HEK293 (cell line): ENCODE results near the gene MAP3K15.

Experiments used
- CTCF ChIA-PET: fragments of 350-600 bp; formaldehyde crosslinking; extraction: SDS; loops from one replicate; lab custom pipeline; 2021; ENCODE audit warnings: antibody characterized with exemption; lab: Yijun Ruan, JAX
- POLR2A ChIA-PET: fragments of 300-600 bp; formaldehyde crosslinking; extraction: SDS; loops from one replicate; lab custom pipeline; 2020; ENCODE audit warnings: antibody characterized with exemption, inconsistent platforms; lab: Yijun Ruan, JAX
- H3K27ac ChIP-seq: fragments of 200-500 bp; sonication (Bioruptor generic); 2 replicates; pipeline ENCODE4 v1.5.1; 2014; ENCODE audit warnings: low read depth, low read length, control low read depth, inconsistent platforms; ENCODE audit errors: extremely low read depth
- H3K36me3 ChIP-seq, 2 experiments: fragments of 200-500 bp in 1 of 2; sonication (Bioruptor generic) in 1 of 2; 1 replicate in 1 of 2; 2 replicates in 1 of 2; pipeline ENCODE4 v1.5.1; 2014 to 2017; ENCODE audit warnings: inconsistent platforms in 2 of 2, low read length in 2 of 2; ENCODE audit not compliant: control insufficient read depth in 2 of 2, insufficient read depth in 1 of 2
- H3K4me1 ChIP-seq: fragments of 200-500 bp; sonication (Bioruptor generic); 2 replicates; pipeline ENCODE4 v1.5.1; 2014; ENCODE audit warnings: mild to moderate bottlenecking, low read length, inconsistent platforms; ENCODE audit not compliant: control insufficient read depth, insufficient read depth
- H3K4me3 ChIP-seq: 2 replicates; pipeline ENCODE4 v1.5.1; 2011; ENCODE audit warnings: low read depth, mild to moderate bottlenecking, control low read depth, low read length, moderate library complexity
- H3K9me3 ChIP-seq: fragments of 200-500 bp; sonication (Bioruptor generic); 2 replicates; pipeline ENCODE4 v1.5.1; 2014; ENCODE audit warnings: low read depth, low read length, inconsistent platforms; ENCODE audit not compliant: control insufficient read depth, insufficient read depth
- EGR2 ChIP-seq: fragments of 450-650 bp; formaldehyde crosslinking; IDR thresholded peaks from 2 replicates; pipeline ENCODE4 v1.5.1; 2016; ENCODE audit warnings: low read depth, missing biosample characterization, missing genetic modification characterization
- GLI4 ChIP-seq: fragments of 450-650 bp; formaldehyde crosslinking; IDR thresholded peaks from 2 replicates; pipeline ENCODE4 v1.5.1; 2016; ENCODE audit warnings: missing biosample characterization, missing genetic modification characterization
- GLIS1 ChIP-seq: fragments of 450-650 bp; formaldehyde crosslinking; IDR thresholded peaks from 2 replicates; pipeline ENCODE4 v1.5.1; 2016; ENCODE audit warnings: missing biosample characterization, missing genetic modification characterization
- GLIS2 ChIP-seq: fragments of 450-650 bp; formaldehyde crosslinking; IDR thresholded peaks from 2 replicates; pipeline ENCODE4 v1.5.1; 2016; ENCODE audit warnings: missing biosample characterization, missing genetic modification characterization
- SALL2 ChIP-seq: fragments of 450-650 bp; formaldehyde crosslinking; IDR thresholded peaks from 2 replicates; pipeline ENCODE4 v1.5.0; 2017; ENCODE audit warnings: missing biosample characterization, mild to moderate bottlenecking, missing genetic modification characterization, borderline replicate concordance
- ZBTB10 ChIP-seq: fragments of 450-650 bp; formaldehyde crosslinking; IDR thresholded peaks from 2 replicates; pipeline ENCODE4 v1.5.1; 2016; ENCODE audit warnings: missing biosample characterization, missing genetic modification characterization
- ZFHX2 ChIP-seq: fragments of 450-650 bp; formaldehyde crosslinking; conservative IDR thresholded peaks from 2 replicates; pipeline ENCODE4 v1.5.1; 2016; ENCODE audit warnings: missing biosample characterization, missing genetic modification characterization
- ZFP69B ChIP-seq: fragments of 450-650 bp; formaldehyde crosslinking; IDR thresholded peaks from 2 replicates; pipeline ENCODE4 v1.5.1; 2016; ENCODE audit warnings: missing biosample characterization, missing genetic modification characterization
- ZNF133 ChIP-seq: fragments of 450-650 bp; formaldehyde crosslinking; IDR thresholded peaks from 2 replicates; pipeline ENCODE4 v1.5.1; 2016; ENCODE audit warnings: missing biosample characterization, missing genetic modification characterization
- ZNF19 ChIP-seq: fragments of 450-650 bp; formaldehyde crosslinking; IDR thresholded peaks from 2 replicates; pipeline ENCODE4; 2016; ENCODE audit warnings: missing biosample characterization, missing genetic modification characterization, low read depth
- ZNF2 ChIP-seq: fragments of 450-650 bp; formaldehyde crosslinking; IDR thresholded peaks from 2 replicates; pipeline ENCODE4 v1.5.1; 2016; ENCODE audit warnings: missing biosample characterization, missing genetic modification characterization
- ZNF214 ChIP-seq: fragments of 450-650 bp; formaldehyde crosslinking; IDR thresholded peaks from 2 replicates; pipeline ENCODE4 v1.5.1; 2017; ENCODE audit warnings: missing biosample characterization, mild to moderate bottlenecking, missing genetic modification characterization, borderline replicate concordance
- ZNF223 ChIP-seq: fragments of 450-650 bp; formaldehyde crosslinking; IDR thresholded peaks from 2 replicates; pipeline ENCODE4 v1.5.1; 2016; ENCODE audit warnings: missing biosample characterization, missing genetic modification characterization
- ZNF266 ChIP-seq: fragments of 450-650 bp; formaldehyde crosslinking; IDR thresholded peaks from 2 replicates; pipeline ENCODE4 v1.5.1; 2016; ENCODE audit warnings: missing biosample characterization, missing genetic modification characterization, low read depth
- ZNF292 ChIP-seq: fragments of 450-650 bp; formaldehyde crosslinking; IDR thresholded peaks from 2 replicates; pipeline ENCODE4 v1.5.1; 2016; ENCODE audit warnings: low read depth, missing biosample characterization, missing genetic modification characterization, borderline replicate concordance
- ZNF394 ChIP-seq: fragments of 450-650 bp; formaldehyde crosslinking; IDR thresholded peaks from 2 replicates; pipeline ENCODE4 v1.5.1; 2016; ENCODE audit warnings: missing biosample characterization, missing genetic modification characterization, mild to moderate bottlenecking, moderate library complexity, borderline replicate concordance
- ZNF398 ChIP-seq: fragments of 450-650 bp; formaldehyde crosslinking; IDR thresholded peaks from 2 replicates; pipeline ENCODE4 v1.5.1; 2017; ENCODE audit warnings: missing biosample characterization, missing genetic modification characterization
- ZNF514 ChIP-seq: fragments of 450-650 bp; formaldehyde crosslinking; IDR thresholded peaks from 2 replicates; pipeline ENCODE4 v1.5.1; 2016; ENCODE audit warnings: missing biosample characterization, missing genetic modification characterization
- ZNF544 ChIP-seq: fragments of 450-650 bp; formaldehyde crosslinking; IDR thresholded peaks from 2 replicates; pipeline ENCODE4 v1.5.0; 2017; ENCODE audit warnings: missing biosample characterization, missing genetic modification characterization
- ZNF623 ChIP-seq: fragments of 450-650 bp; formaldehyde crosslinking; IDR thresholded peaks from 2 replicates; pipeline ENCODE4 v1.5.1; 2016; ENCODE audit warnings: missing biosample characterization, missing genetic modification characterization
- ZNF654 ChIP-seq: fragments of 450-650 bp; formaldehyde crosslinking; IDR thresholded peaks from 2 replicates; pipeline ENCODE4 v1.5.1; 2016; ENCODE audit warnings: low read depth, missing biosample characterization, missing genetic modification characterization
- ZNF664 ChIP-seq: fragments of 450-650 bp; formaldehyde crosslinking; IDR thresholded peaks from 2 replicates; pipeline ENCODE4 v1.5.1; 2016; ENCODE audit warnings: missing biosample characterization, missing genetic modification characterization
- ZNF768 ChIP-seq: fragments of 450-650 bp; formaldehyde crosslinking; IDR thresholded peaks from 2 replicates; pipeline ENCODE4 v1.5.1; 2018; ENCODE audit warnings: missing biosample characterization, mild to moderate bottlenecking, missing genetic modification characterization
- ZNF776 ChIP-seq: fragments of 450-650 bp; formaldehyde crosslinking; IDR thresholded peaks from 2 replicates; pipeline ENCODE4 v1.5.0; 2017; ENCODE audit warnings: missing biosample characterization, missing genetic modification characterization, borderline replicate concordance
- ZNF792 ChIP-seq: fragments of 450-650 bp; formaldehyde crosslinking; IDR thresholded peaks from 2 replicates; pipeline ENCODE4 v1.5.1; 2016; ENCODE audit warnings: missing biosample characterization, missing genetic modification characterization
- ZSCAN16 ChIP-seq: fragments of 450-650 bp; formaldehyde crosslinking; IDR thresholded peaks from 2 replicates; pipeline ENCODE4 v1.5.1; 2016; ENCODE audit warnings: missing biosample characterization, missing genetic modification characterization
- ZSCAN4 ChIP-seq: fragments of 450-650 bp; formaldehyde crosslinking; IDR thresholded peaks from 2 replicates; pipeline ENCODE4 v1.5.1; 2017; ENCODE audit warnings: missing biosample characterization, missing genetic modification characterization

Gene MAP3K15

GRCh38 chrX:19544693-19545305, 29.5 kb upstream of the MAP3K15 start:
- Histone ChIP-seq H3K9me3 (no peaks in the 10 kb centered on the region), H3K36me3 (no peaks in the 10 kb centered on the region), H3K4me3 (no peak overlapping the region), H3K27ac (no peak overlapping the region), H3K4me1 (no peaks in the 10 kb centered on the region)
- TF ChIP-seq ZNF514: no peak
- TF ChIP-seq ZNF654 (tag by site-specific recombination): peak; percentile 85
- POLR2A ChIA-PET: no interaction called here
- CTCF ChIA-PET: interaction anchor here (0.7 to 2.3 kb wide), 6 partner anchors 9 to 463 kb away, joined by 3 to 12 read pairs (median 4); no protein-coding TSS in a partner anchor

GRCh38 chrX:19543951-19544381, 28.7 kb upstream of the MAP3K15 start:
- no peaks in the 10 kb centered on the region for H3K9me3 ChIP-seq
- H3K27ac ChIP-seq: no peak overlapping the region
- ChIA-PET POLR2A (no interaction called here), CTCF (interaction anchor here (1.0 kb wide), 1 partner anchor 12 kb away, joined by 4 read pairs; no protein-coding TSS in a partner anchor)
- no peaks in the 10 kb centered on the region for H3K36me3 ChIP-seq
- no peak overlapping the region for H3K4me3 ChIP-seq
- H3K4me1 ChIP-seq: no peaks in the 10 kb centered on the region
- TF ChIP-seq ZNF544 (tag by site-specific recombination): no peak
- TF ChIP-seq ZNF792: no peak
- no peak for TF ChIP-seq ZBTB10
- TF ChIP-seq ZNF398 (tag by site-specific recombination): no peak
- no peak for TF ChIP-seq ZNF223 (tag by site-specific recombination)
- TF ChIP-seq EGR2 (tag by site-specific recombination): no peak
- TF ChIP-seq ZNF664: no peak
- no peak for TF ChIP-seq ZNF214 (tag by site-specific recombination)
- no peak for TF ChIP-seq ZFHX2 (tag by site-specific recombination)
- TF ChIP-seq ZNF133 (tag by site-specific recombination): no peak
- TF ChIP-seq ZNF292 (tag by site-specific recombination): no peak
- TF ChIP-seq ZNF19 (tag by site-specific recombination): no peak
- no peak for TF ChIP-seq GLIS1 (tag by site-specific recombination)
- no peak for TF ChIP-seq GLI4

- ChIA-PET POLR2A (no interaction called here), CTCF (interaction anchor here (0.7 to 1.0 kb wide), 2 partner anchors 13 to 78 kb away, joined by 4 to 5 read pairs; no protein-coding TSS in a partner anchor)
- Histone ChIP-seq H3K9me3 (no peaks in the 10 kb centered on the region), H3K36me3 (no peaks in the 10 kb centered on the region), H3K4me3 (no peak overlapping the region), H3K4me1 (no peaks in the 10 kb centered on the region), H3K27ac (no peak overlapping the region)
- no peak for TF ChIP-seq ZNF133 (tag by site-specific recombination)
- no peak for TF ChIP-seq ZNF776
- no peak for TF ChIP-seq ZNF2
- no peak for TF ChIP-seq ZSCAN16 (tag by site-specific recombination)
- no peak for TF ChIP-seq ZNF266
- TF ChIP-seq ZNF768 (tag by site-specific recombination): no peak
- TF ChIP-seq SALL2 (tag by site-specific recombination): no peak
- TF ChIP-seq GLIS2 (tag by site-specific recombination): no peak
- TF ChIP-seq ZNF394 (tag by site-specific recombination): no peak
- no peak for TF ChIP-seq ZSCAN4 (tag by site-specific recombination)
- no peak for TF ChIP-seq ZNF623 (tag by site-specific recombination)
- TF ChIP-seq ZFP69B: no peak
Observed at GRCh38 chrX:19543020-19543715, 27.9 kb upstream of the MAP3K15 start.
